NCI-H2029 treated with DMSO at 0.1 percent for 48 hours (cell line): ENCODE results near the gene TMEM97.
"Not testable (repeated sequence)": the region's sequence is repeated elsewhere in the genome, so short reads cannot be mapped to it uniquely, and the experiment has no call there.

Experiments
- DNase-seq: peaks from one replicate; lab custom pipeline; 2025; lab: John Stamatoyannopoulos, UW

Gene TMEM97

GRCh38 chr17:28318759-28319597, at the start of gene TMEM97:
TSS of gene TMEM97 (plus strand) at chr17:28319200. CDS start at chr17:28319240, 40 bp downstream.
- peak; percentile 80 for DNase-seq

GRCh38 chr17:28270055-28270454, 48.9 kb upstream of the TMEM97 start:
- DNase-seq, result no peak

GRCh38 chr17:28270926-28271325, 48.1 kb upstream of the TMEM97 start:
- no peak for DNase-seq

GRCh38 chr17:28271431-28271830, 47.6 kb upstream of the TMEM97 start:
- no peak for DNase-seq

GRCh38 chr17:28272166-28272565, 46.8 kb upstream of the TMEM97 start:
- no peak for DNase-seq

- DNase-seq, result not testable (repeated sequence)
These were observed 45.7 kb upstream of the TMEM97 start for GRCh38 chr17:28273341-28273740.

GRCh38 chr17:28274591-28275265, 44.3 kb upstream of the TMEM97 start:
- no peak for DNase-seq

GRCh38 chr17:28276011-28276410, 43.0 kb upstream of the TMEM97 start:
- DNase-seq, result no peak

GRCh38 chr17:28279411-28279810, 39.6 kb upstream of the TMEM97 start:
- DNase-seq, result no peak

- DNase-seq, result no peak
These were observed 38.2 kb upstream of the TMEM97 start for GRCh38 chr17:28280826-28281225.

- DNase-seq, result no peak
These were observed 36.4 kb upstream of the TMEM97 start for GRCh38 chr17:28282596-28282995.

- no peak for DNase-seq
These were observed 33.0 kb upstream of the TMEM97 start for GRCh38 chr17:28285965-28286364.

GRCh38 chr17:28290703-28291102, 28.3 kb upstream of the TMEM97 start:
- DNase-seq, result no peak

GRCh38 chr17:28291780-28292330, 27.1 kb upstream of the TMEM97 start:
- no peak for DNase-seq

- not testable (repeated sequence) for DNase-seq
These were observed 26.1 kb upstream of the TMEM97 start for GRCh38 chr17:28292878-28293277.

- DNase-seq, result no peak
These were observed 25.0 kb upstream of the TMEM97 start for GRCh38 chr17:28293994-28294393.

- DNase-seq, result no peak
These were observed 23.1 kb upstream of the TMEM97 start for GRCh38 chr17:28295677-28296578.

- DNase-seq, result no peak
These were observed 20.6 kb upstream of the TMEM97 start for GRCh38 chr17:28298449-28298848.

GRCh38 chr17:28306954-28307401, 12.0 kb upstream of the TMEM97 start:
- DNase-seq, result no peak

- DNase-seq, result no peak
These were observed 5.2 kb upstream of the TMEM97 start for GRCh38 chr17:28313841-28314240.

- DNase-seq, result no peak
These were observed 2.9 kb upstream of the TMEM97 start for GRCh38 chr17:28315846-28316705.
